VCaP (cell line): ENCODE measurements around the gene SCFD2.

Source experiments
- H3K27ac ChIP-seq: fragments of 450-650 bp; 2 replicates; pipeline ENCODE4 v1.5.1; 2017
- CTCF ChIP-seq: fragments of 450-650 bp; conservative IDR thresholded peaks from 2 replicates; pipeline ENCODE4 v1.5.1; 2017; ENCODE audit warnings: mild to moderate bottlenecking, moderate library complexity

SCFD2 gene

DNA sequence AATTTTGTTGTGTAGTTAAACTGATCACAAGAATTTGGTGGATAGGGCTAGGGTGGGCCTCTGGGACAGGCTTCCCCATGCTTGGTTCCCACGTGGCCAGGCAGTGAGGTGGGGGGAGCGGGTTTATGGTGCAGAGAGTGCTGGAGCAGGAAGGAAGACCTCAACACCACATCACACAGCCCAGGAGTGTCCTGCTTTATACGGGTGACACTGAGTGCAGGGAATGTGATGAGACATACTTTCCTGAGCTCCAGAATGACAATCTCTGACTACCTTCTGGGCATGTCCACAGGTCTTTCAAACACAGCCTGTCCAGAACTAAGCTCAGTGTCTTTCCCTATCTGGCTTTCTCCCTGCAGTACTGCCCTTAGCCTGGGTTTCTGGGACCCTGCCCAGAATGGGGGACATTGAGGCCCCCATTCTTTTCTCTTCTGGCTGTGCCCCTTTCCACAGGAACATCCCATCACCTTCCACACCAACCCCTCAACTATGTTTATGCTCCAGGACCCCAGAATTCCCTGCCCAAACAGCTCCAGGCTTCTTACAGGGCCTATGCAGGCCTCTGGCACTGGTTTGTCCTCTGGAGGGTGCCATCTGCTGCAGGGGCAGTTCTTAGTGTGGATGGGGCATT is 540.3 kb downstream of the SCFD2 start:
- TF ChIP-seq CTCF: no peak

DNA sequence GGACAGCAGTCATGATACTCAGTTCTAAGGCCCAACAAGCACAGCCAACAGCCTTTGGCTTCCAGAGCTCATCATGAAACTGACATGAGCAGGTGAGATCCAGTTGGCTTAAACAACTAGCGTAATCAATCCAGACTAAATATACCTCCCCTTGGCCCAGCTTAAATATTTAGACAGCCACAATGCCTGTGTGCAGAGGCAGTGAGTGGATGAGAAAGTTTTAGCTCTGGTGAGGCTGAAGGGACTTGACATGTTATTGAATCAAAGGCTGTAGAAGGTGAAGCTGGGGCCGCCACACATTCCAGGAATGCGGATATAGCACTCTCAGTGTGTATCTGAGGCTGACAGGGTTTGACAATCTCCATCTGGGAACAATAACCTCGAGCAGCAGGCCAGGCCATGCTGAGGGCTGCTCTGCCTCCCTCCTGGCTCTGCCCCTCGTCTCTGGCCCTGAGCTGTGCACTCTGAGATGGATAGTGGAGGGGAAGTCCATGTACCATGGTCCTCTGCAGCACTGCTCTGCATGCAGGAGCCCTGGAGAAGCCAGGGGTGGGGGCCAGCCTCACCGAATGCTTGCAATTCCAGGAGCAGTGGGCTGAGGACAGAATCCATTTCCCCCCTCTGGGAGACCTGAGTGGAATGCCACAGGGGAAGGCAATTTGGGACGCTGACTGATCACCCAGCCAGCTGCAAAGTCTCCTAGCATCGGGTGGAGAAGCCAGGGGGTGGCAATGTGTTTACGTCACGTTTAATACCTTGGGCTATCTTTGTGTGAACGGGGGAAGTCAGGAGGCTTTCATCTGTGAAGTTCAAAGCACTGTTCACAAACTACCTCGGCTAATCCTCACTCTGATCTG is 541.0 kb downstream of the SCFD2 start:
- H3K27ac ChIP-seq: no peak overlapping the region
- TF ChIP-seq CTCF: no peak

More for the DNA sequence above, 540.3 kb downstream of the SCFD2 start:
- no peak overlapping the region for H3K27ac ChIP-seq

DNA sequence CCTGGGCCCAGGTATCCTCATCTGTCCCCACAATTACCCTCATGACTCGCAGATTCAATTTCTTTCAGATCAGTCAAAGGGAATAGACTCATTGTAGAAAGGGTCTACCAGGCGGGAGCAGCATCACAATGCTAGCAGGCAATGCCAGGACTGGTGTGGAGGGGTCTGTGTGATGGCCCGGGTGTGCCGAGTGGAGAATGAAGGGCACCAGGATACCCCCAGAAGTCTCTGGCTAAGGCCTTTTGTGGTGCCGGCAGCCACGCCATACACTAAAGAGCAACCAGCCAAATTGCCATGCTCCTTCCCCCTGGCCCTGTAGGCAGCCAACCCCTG is 541.6 kb downstream of the SCFD2 start:
- no peak for TF ChIP-seq CTCF
- no peak overlapping the region for H3K27ac ChIP-seq

GRCh38 chr4:52823702-52824092 is 542.2 kb downstream of the SCFD2 start:
- H3K27ac ChIP-seq: no peak overlapping the region
- no peak for TF ChIP-seq CTCF
